ENCODE data around the gene ALDH4A1. TPM values are rescaled to one million over a fixed set of nuclear protein-coding genes. Genes with fewer than 3 reads are reported as not detected.

ALDH4A1 gene
- total RNA-seq, 2 experiments from 2014 or later, result 0.61 to 0.71 TPM

DNA sequence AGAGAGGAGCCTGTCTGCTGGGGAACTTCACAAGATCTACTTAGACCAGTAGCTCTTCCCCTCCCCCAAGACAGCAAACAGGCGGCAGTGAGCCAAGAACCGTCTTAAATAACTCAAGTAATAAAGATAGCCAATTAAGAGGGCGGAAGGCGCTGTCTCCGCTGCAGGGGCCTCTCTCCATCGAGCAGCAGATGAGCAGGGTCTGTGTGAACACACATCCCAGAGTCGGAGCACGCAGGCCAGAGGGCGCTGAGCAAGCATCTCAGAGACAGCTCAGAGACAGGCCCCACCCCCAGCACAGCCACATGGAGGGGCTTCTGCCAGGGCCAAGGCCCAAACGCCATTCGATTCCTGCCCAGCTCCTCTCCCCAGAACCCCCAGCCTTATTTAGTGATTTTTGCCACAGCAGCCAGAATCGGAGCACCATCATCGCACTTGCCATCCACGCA is 43.1 kb upstream of the ALDH4A1 start:
- Histone ChIP-seq H3K27me3 (ENCODE audit: control insufficient read depth in 1 of 2, insufficient read depth in 2 of 2, low read length in 2 of 2) (no peaks in the 10 kb centered on the region), H3K9me3 (ENCODE audit: control insufficient read depth in 1 of 2, insufficient read depth in 1 of 2, low read length in 2 of 2) (no peaks in the 10 kb centered on the region), H3K4me1 (ENCODE audit: insufficient read depth, low read length) (peaks cover 100% of the 10 kb centered on the region), H3K4me3 (ENCODE audit: low read length) (no peak overlapping the region), H3K27ac (ENCODE audit: low read depth in 1 of 2, low read length in 2 of 2) (no peak overlapping the region), H3K36me3 (ENCODE audit: insufficient read depth, low read length) (peaks cover 17% of the 10 kb centered on the region)
- H3K27ac Mint-ChIP-seq, result peak overlapping the region; percentile 74
- H3K9me3 Mint-ChIP-seq, result no peaks in the 10 kb centered on the region
- H3K4me1 Mint-ChIP-seq (ENCODE audit: low read depth), result peaks cover 95% of the 10 kb centered on the region
- H3K4me3 Mint-ChIP-seq, result peak overlapping the region; percentile 72
- ChIA-PET POLR2A (interaction anchor here (1.0 to 5.4 kb wide), 6 partner anchors 10 to 129 kb away, joined by 3 to 40 read pairs (median 3); partner anchors contain the start of gene IFFO2), CTCF (interaction anchor here (1.9 kb wide), 1 partner anchor 32 kb away, joined by 8 read pairs; no protein-coding TSS in a partner anchor)
- no peak for ATAC-seq (ENCODE audit: poor library complexity)
- no peaks in the 10 kb centered on the region for H3K27me3 Mint-ChIP-seq
- no peak for TF ChIP-seq CTCF (IDR thresholded peaks at IDR 0.05)
- DNase-seq, result no peak
- peaks cover 4% of the 10 kb centered on the region for H3K36me3 Mint-ChIP-seq (ENCODE audit: low read depth)
- intact Hi-C loops (cut with DNase I, micrococcal nuclease), result no loop called here

- H3K9me3 Mint-ChIP-seq, result no peaks in the 10 kb centered on the region
- H3K4me1 Mint-ChIP-seq (ENCODE audit: low read depth), result peaks cover 95% of the 10 kb centered on the region
- POLR2A ChIA-PET, result interaction anchor here (1.0 to 5.4 kb wide), 5 partner anchors 11 to 129 kb away, joined by 3 to 40 read pairs (median 3); partner anchors contain the start of gene IFFO2
- peaks cover 4% of the 10 kb centered on the region for H3K36me3 Mint-ChIP-seq (ENCODE audit: low read depth)
- peak overlapping the region; percentile 74 for H3K27ac Mint-ChIP-seq
- Histone ChIP-seq H3K36me3 (ENCODE audit: insufficient read depth, low read length) (peaks cover 17% of the 10 kb centered on the region), H3K27ac (ENCODE audit: low read depth in 1 of 2, low read length in 2 of 2) (no peak overlapping the region), H3K4me1 (ENCODE audit: insufficient read depth, low read length) (peaks cover 100% of the 10 kb centered on the region), H3K27me3 (ENCODE audit: control insufficient read depth in 1 of 2, insufficient read depth in 2 of 2, low read length in 2 of 2) (no peaks in the 10 kb centered on the region), H3K4me3 (ENCODE audit: low read length) (no peak overlapping the region), H3K9me3 (ENCODE audit: control insufficient read depth in 1 of 2, insufficient read depth in 1 of 2, low read length in 2 of 2) (no peaks in the 10 kb centered on the region)
- H3K27me3 Mint-ChIP-seq, result no peaks in the 10 kb centered on the region
- DNase-seq, result no peak
- intact Hi-C loops (cut with DNase I, micrococcal nuclease), result no loop called here
- no peak for ATAC-seq (ENCODE audit: poor library complexity)
- TF ChIP-seq CTCF (IDR thresholded peaks at IDR 0.05), result no peak
- CTCF ChIA-PET, result no interaction called here
- peak overlapping the region; percentile 72 for H3K4me3 Mint-ChIP-seq
These were observed 42.5 kb upstream of the ALDH4A1 start for GRCh38 chr1:18944810-18945209.

- Mint-ChIP-seq H3K9me3 (no peaks in the 10 kb centered on the region), H3K27me3 (no peaks in the 10 kb centered on the region), H3K36me3 (ENCODE audit: low read depth) (peaks cover 4% of the 10 kb centered on the region), H3K27ac (peak overlapping the region; percentile 74), H3K4me3 (peak overlapping the region; percentile 32), H3K4me1 (ENCODE audit: low read depth) (peaks cover 92% of the 10 kb centered on the region)
- ChIA-PET POLR2A (interaction anchor here (1.0 to 5.4 kb wide), 4 partner anchors 12 to 17 kb away, joined by 3 to 40 read pairs (median 8); partner anchors contain the start of gene IFFO2), CTCF (interaction anchor here (1.0 kb wide), 2 partner anchors 31 to 37 kb away, joined by 3 read pairs; no protein-coding TSS in a partner anchor)
- no peak for ATAC-seq (ENCODE audit: poor library complexity)
- no peaks in the 10 kb centered on the region for H3K27me3 ChIP-seq (ENCODE audit: control insufficient read depth in 1 of 2, insufficient read depth in 2 of 2, low read length in 2 of 2)
- intact Hi-C loops (cut with DNase I, micrococcal nuclease), result no loop called here
- no peak for TF ChIP-seq CTCF (IDR thresholded peaks at IDR 0.05)
- peaks cover 100% of the 10 kb centered on the region for H3K4me1 ChIP-seq (ENCODE audit: insufficient read depth, low read length)
- DNase-seq, result no peak
- no peak overlapping the region for H3K27ac ChIP-seq (ENCODE audit: low read depth in 1 of 2, low read length in 2 of 2)
- H3K36me3 ChIP-seq (ENCODE audit: insufficient read depth, low read length), result peaks cover 17% of the 10 kb centered on the region
- H3K4me3 ChIP-seq (ENCODE audit: low read length), result no peak overlapping the region
- no peaks in the 10 kb centered on the region for H3K9me3 ChIP-seq (ENCODE audit: control insufficient read depth in 1 of 2, insufficient read depth in 1 of 2, low read length in 2 of 2)
These were observed 41.7 kb upstream of the ALDH4A1 start for GRCh38 chr1:18943914-18944572.

Measured in CD4-positive, alpha-beta T cell (primary cell).